Retinal pigment epithelial cell (primary cell): ENCODE measurements around the gene P2RY14.

Source experiments
- DNase-seq: peaks from one replicate; pipeline ENCODE4 v3.0.0-alpha.2; 2010; ENCODE audit warnings: low read depth
- H3K4me3 ChIP-seq: 2 replicates; pipeline ENCODE4 v1.5.1; 2011; ENCODE audit warnings: mild to moderate bottlenecking, low read length, control low read depth, moderate library complexity
- TF ChIP-seq, protein P1 (sequence below): conservative IDR thresholded peaks from 2 replicates; pipeline ENCODE4 v1.5.1; 2011; ENCODE audit warnings: low read depth, low read length, control low read depth, inconsistent platforms

The P2RY14 gene

DNA sequence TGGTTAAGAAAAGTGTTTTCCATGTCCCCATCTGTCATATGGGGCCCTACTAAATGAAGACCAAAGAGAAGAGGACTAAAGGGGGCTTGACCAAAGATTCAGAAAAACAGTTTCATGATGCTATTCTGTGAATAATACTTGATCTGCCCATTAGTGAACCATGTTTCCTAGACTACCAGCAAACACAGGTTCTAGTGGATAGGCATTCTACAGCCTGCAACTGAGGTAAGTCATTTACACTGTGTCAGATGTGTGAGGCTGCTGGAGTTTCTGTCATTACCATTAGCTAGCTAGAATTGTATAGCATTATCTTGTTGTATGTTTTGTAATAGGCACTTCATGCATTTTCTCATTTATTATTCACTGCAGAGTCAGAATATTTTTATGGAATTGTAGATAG lies 81.9 kb downstream of the P2RY14 start:
- no peak overlapping the region for H3K4me3 ChIP-seq
- no peak for DNase-seq
- TF ChIP-seq, protein P1, sequence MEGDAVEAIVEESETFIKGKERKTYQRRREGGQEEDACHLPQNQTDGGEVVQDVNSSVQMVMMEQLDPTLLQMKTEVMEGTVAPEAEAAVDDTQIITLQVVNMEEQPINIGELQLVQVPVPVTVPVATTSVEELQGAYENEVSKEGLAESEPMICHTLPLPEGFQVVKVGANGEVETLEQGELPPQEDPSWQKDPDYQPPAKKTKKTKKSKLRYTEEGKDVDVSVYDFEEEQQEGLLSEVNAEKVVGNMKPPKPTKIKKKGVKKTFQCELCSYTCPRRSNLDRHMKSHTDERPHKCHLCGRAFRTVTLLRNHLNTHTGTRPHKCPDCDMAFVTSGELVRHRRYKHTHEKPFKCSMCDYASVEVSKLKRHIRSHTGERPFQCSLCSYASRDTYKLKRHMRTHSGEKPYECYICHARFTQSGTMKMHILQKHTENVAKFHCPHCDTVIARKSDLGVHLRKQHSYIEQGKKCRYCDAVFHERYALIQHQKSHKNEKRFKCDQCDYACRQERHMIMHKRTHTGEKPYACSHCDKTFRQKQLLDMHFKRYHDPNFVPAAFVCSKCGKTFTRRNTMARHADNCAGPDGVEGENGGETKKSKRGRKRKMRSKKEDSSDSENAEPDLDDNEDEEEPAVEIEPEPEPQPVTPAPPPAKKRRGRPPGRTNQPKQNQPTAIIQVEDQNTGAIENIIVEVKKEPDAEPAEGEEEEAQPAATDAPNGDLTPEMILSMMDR = no peak

DNA sequence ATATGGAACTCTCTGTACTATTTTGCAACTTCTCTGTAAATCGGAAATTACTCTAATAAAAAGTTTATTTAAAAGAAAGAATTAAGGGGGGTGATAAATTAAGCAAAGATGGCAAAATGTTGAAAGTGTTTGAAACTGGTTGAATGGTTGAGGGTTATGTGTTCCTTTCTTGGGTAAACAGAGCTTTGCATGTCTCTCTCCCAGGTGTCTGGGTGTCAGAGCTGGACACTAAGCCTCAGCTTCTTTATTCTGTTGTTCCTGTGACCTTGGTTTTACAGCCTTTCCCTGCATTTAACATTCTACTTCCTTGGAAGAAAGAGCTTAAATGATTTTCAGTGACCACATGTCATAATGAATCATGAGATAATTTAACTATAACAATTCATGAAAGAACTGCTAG lies 82.5 kb downstream of the P2RY14 start:
- TF ChIP-seq, protein P1 = no peak
- no peak overlapping the region for H3K4me3 ChIP-seq

DNA sequence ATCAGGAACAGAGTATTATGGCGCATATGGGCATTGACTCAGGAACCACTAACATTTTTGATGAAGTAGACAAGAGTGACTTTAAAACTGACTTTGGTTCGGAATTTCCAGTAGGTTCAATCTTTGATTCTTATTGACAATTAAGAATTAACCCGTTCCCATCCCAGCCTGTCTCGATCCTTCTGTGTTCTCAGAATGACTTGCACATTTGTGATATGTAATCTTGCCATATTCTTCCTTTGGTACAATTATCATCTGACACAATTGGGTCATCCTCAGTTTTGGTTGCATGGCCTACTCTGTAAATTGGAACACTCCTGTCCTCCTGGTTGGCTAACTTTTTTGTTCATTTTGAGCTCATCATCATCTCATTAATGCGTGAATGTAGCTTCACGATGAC lies 85.8 kb downstream of the P2RY14 start:
- TF ChIP-seq, protein P1 = no peak
- H3K4me3 ChIP-seq = no peak overlapping the region
- no peak for DNase-seq

More for the DNA sequence above, 82.5 kb downstream of the P2RY14 start:
- DNase-seq = no peak

DNA sequence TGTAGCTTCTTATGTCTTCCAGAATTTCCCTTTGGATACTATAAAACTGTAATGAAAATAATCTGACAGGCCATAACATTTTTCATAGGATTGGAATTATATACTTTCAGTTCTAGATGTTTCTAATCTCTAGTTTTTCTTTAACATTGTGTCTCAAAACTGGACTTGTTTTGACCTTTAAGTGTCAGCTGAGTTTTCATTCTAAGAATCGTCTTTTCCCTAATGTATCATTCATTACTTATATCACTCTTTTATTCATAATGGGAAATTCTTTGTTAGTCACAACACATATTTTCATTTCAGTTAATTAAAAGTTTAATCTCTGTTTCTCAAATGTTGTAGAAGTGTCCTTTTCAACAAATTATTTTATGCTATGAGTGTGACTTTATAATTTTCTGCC lies 87.2 kb downstream of the P2RY14 start:
- no peak overlapping the region for H3K4me3 ChIP-seq
- TF ChIP-seq, protein P1 = no peak
- no peak for DNase-seq

DNA sequence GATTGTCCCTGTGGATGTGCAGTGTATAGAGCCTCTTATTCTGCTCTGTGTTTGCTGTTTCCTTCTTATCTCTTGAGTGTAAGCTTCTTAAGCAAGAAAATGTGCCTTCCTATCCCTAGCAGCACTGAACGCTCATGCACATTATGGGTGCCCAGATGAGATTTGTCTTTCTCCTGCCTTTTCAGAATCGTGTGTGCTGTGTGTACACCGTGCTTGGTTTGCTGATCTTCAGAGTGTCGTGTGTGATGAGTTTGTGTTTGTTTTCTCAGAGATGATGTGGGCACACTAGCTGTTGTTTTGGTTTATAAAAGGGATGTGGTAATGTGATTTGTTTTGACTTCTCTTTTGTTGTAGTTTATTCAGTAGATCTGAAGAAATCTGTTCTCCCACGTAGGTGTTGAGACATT lies 95.1 kb downstream of the P2RY14 start:
- DNase-seq = no peak
- TF ChIP-seq, protein P1 = no peak
- no peak overlapping the region for H3K4me3 ChIP-seq

DNA sequence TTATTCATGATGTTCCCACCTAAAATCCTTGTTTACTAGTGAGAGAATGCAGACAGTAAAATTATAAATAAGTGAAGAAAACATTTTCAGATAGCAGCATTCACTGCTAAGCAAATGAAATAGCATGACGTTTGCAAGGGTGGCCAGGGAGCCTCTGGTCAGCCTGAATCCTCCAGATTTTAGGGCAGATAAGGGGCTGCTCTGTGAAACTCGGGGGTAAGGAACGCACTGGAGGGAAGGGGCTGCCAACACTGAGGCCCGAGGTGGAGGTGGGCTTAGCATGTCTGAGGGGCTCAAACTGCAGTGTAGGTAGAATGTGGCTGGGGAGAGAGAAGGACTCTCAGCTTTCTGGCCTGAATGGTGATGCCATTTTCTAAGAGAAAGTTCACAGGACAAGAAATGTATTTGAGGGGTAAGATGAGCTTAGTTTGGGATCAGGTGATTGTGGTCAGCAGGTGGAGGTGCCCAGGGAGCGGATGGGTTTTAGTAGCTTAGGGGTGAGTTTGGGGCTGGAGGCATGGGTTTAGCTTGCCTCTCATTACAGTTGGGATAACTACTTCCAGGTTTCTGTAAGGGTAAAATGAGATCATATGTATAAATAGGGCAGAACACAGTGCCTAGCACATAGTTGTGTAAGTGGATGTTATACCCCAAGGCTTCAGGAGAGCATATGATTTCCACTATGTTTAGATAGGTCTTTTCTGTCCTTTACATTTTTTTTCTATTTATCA lies 95.8 kb downstream of the P2RY14 start:
- TF ChIP-seq, protein P1 = no peak
- DNase-seq = no peak
- H3K4me3 ChIP-seq = no peak overlapping the region

DNA sequence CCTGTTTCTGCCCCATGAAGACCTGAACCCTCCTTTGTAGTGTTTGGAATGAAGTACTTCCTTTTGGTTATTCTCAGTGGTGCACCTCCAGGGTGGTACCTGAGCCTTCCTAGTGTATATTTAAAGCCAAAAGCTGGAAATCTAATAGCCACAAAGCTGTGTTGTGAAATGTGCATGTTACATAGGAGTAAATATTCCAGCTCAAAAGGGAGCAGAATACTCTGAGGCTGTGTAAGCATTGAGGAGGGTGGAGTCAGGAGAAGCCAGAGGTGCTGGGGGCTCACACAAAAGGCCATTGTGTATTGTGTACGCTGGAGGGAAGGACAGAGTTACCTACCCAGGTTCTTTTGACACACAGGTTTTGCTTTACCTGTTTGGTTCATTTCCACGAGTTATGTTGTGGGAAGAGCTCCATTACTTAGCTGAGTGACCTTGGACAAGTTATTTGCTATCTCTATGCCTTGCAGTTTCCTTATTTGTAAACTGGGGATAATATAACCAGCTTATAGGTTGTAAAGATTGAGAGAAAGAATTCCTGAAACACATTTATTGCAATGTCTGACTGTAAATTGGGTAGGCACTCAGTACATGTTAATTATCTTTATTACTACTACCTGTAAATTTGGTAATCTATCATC lies 100.0 kb downstream of the P2RY14 start:
- TF ChIP-seq, protein P1 = no peak
- H3K4me3 ChIP-seq = no peak overlapping the region
- no peak for DNase-seq
